CD4-positive, alpha-beta T cell (primary cell): Measurements from ENCODE around the gene CALM3. TPM values are rescaled to one million over a fixed set of nuclear protein-coding genes. Genes with fewer than 3 reads are reported as not detected.

Experiments used
- ATAC-seq: fragments of 200-7000 bp; cut with Tn5 transposase; one replicate; pipeline ENCODE4 v1.10.0; 2022; ENCODE audit warnings: mild to moderate bottlenecking; ENCODE audit not compliant: poor library complexity
- CTCF ChIA-PET: fragments of 350-600 bp; sonication (Branson Sonifier 250); formaldehyde crosslinking; loops from one replicate; lab custom pipeline; 2021; ENCODE audit warnings: antibody characterized with exemption, inconsistent platforms; lab: Charles Lee
- POLR2A ChIA-PET: fragments of 350-600 bp; sonication (Branson Sonifier 250); formaldehyde crosslinking; loops from one replicate; lab custom pipeline; 2021; ENCODE audit warnings: antibody characterized with exemption, inconsistent platforms; lab: Charles Lee
- DNase-seq, 14 experiments: peaks; one replicate each; pipeline ENCODE4 v3.0.0-alpha.2; 2013 to 2020; ENCODE audit warnings: mixed read lengths in 2 of 14
- H3K27ac ChIP-seq, 2 donors: one replicate each; pipeline versions ENCODE4 v1.5.1 to v1.7.0; 2013; ENCODE audit warnings: low read length in 2 of 2, low read depth in 1 of 2, mild to moderate bottlenecking in 1 of 2
- H3K27me3 ChIP-seq, 2 experiments: 1 replicate in 1 of 2; 2 replicates in 1 of 2; pipeline versions ENCODE4 v1.6.1 to v1.7.0; 2013; ENCODE audit warnings: low read length in 2 of 2, control low read depth in 1 of 2, mild to moderate bottlenecking in 1 of 2, moderate library complexity in 1 of 2; ENCODE audit not compliant: insufficient read depth in 2 of 2, control insufficient read depth in 1 of 2
- H3K36me3 ChIP-seq: one replicate; pipeline ENCODE4 v1.6.1; 2013; ENCODE audit warnings: low read length, control low read depth; ENCODE audit not compliant: insufficient read depth
- H3K4me1 ChIP-seq: one replicate; pipeline ENCODE4 v1.6.1; 2013; ENCODE audit warnings: low read length, control low read depth; ENCODE audit not compliant: insufficient read depth
- H3K4me3 ChIP-seq: one replicate; pipeline ENCODE4 v1.5.1; 2013; ENCODE audit warnings: mild to moderate bottlenecking, low read length, moderate library complexity
- H3K9me3 ChIP-seq, 2 experiments: 1 replicate in 1 of 2; 2 replicates in 1 of 2; pipeline versions ENCODE4 v1.6.1 to v1.7.0; 2013; ENCODE audit warnings: low read length in 2 of 2, mild to moderate bottlenecking in 2 of 2, control low read depth in 1 of 2, moderate library complexity in 1 of 2; ENCODE audit not compliant: control insufficient read depth in 1 of 2, insufficient read depth in 1 of 2
- H3K27ac Mint-ChIP-seq: one replicate; pipeline ENCODE4 v1.8.0; 2020; ENCODE audit warnings: mixed read lengths
- H3K27me3 Mint-ChIP-seq: one replicate; pipeline ENCODE4 v1.8.0; 2021; ENCODE audit warnings: mixed read lengths
- H3K36me3 Mint-ChIP-seq: one replicate; pipeline ENCODE4 v1.8.0; 2021; ENCODE audit warnings: low read depth, mixed read lengths
- H3K4me1 Mint-ChIP-seq: one replicate; pipeline ENCODE4 v1.8.0; 2021; ENCODE audit warnings: low read depth, mixed read lengths
- H3K4me3 Mint-ChIP-seq: one replicate; pipeline ENCODE4 v1.8.0; 2020; ENCODE audit warnings: mild to moderate bottlenecking, mixed read lengths
- H3K9me3 Mint-ChIP-seq: one replicate; pipeline ENCODE4 v1.8.0; 2020; ENCODE audit warnings: mixed read lengths
- CTCF ChIP-seq: fragments of 200-600 bp; IDR thresholded peaks from one replicate; pipeline ENCODE4 v1.8.0; 2022; ENCODE audit warnings: antibody characterized with exemption, mild to moderate bottlenecking
- intact Hi-C, 2 experiments: fragments of 100-400 bp; cut with DNase I in 1 of 2; cut with micrococcal nuclease in 1 of 2; formaldehyde crosslinking; loops; one replicate each; pipeline versions ENCODE4 v1.15.1 to v1.9.0; 2023 to 2025; cut with DNase I, micrococcal nuclease
- total RNA-seq, 174 experiments: library from RNA in 2 of 174; stranded (reverse) in 2 of 174; gene quantifications; one replicate each; pipeline ENCODE4 v1.2.3 and lab custom pipeline; 2021 to 2026

Gene CALM3
- total RNA-seq, 2 experiments from 2014 or later, result 169 to 173 TPM

- H3K4me1 ChIP-seq, result peaks cover 89% of the 10 kb centered on the region
- Mint-ChIP-seq H3K27me3 (no peaks in the 10 kb centered on the region), H3K27ac (peak overlapping the region; percentile 93), H3K9me3 (no peaks in the 10 kb centered on the region), H3K4me3 (peak overlapping the region; percentile 25), H3K4me1 (peaks cover 67% of the 10 kb centered on the region), H3K36me3 (no peaks in the 10 kb centered on the region)
- H3K27me3 ChIP-seq, result no peaks in the 10 kb centered on the region
- ATAC-seq, result peak; percentile 33
- CTCF ChIA-PET, result interaction anchor here (0.6 to 1.5 kb wide), 3 partner anchors 41 to 44 kb away, joined by 3 to 13 read pairs (median 5); partner anchors contain the start of gene DACT3
- peak in 4 of 14 experiments; percentile 25 to 54 (median 42) for DNase-seq
- TF ChIP-seq CTCF, result no peak
- POLR2A ChIA-PET, result interaction anchor here (1.2 to 4.3 kb wide), 4 partner anchors 15 to 44 kb away, joined by 3 to 32 read pairs (median 8); partner anchors contain the start of genes CALM3 and DACT3
- peak overlapping the region in 1 of 2 donors; percentile 61 for H3K27ac ChIP-seq
- H3K36me3 ChIP-seq, result no peaks in the 10 kb centered on the region
- intact Hi-C loops, result loop anchor here in 1 of 2 experiments (1.0 to 10.0 kb wide), 2 partner anchors 42 to 1747 kb away; partner anchors contain the start of genes SYNGR4 and TMEM143
- no peaks in the 10 kb centered on the region for H3K9me3 ChIP-seq
- H3K4me3 ChIP-seq, result no peak overlapping the region
These were observed 16.5 kb downstream of the CALM3 start for GRCh38 chr19:46617601-46618000.

GRCh38 chr19:46618670-46619231 is 17.6 kb downstream of the CALM3 start:
- no peaks in the 10 kb centered on the region for H3K36me3 Mint-ChIP-seq
- no peaks in the 10 kb centered on the region for H3K27me3 ChIP-seq
- DNase-seq, result peak in 3 of 14 experiments; percentile 25 to 77 (median 74)
- peak overlapping the region; percentile 65 for H3K4me3 Mint-ChIP-seq
- peak; percentile 16 for ATAC-seq
- H3K9me3 Mint-ChIP-seq, result no peaks in the 10 kb centered on the region
- H3K36me3 ChIP-seq, result no peaks in the 10 kb centered on the region
- peak overlapping the region; percentile 89 for H3K27ac Mint-ChIP-seq
- POLR2A ChIA-PET, result interaction anchor here (0.7 to 2.1 kb wide), 6 partner anchors 7 to 95 kb away, joined by 3 to 10 read pairs (median 3); partner anchors contain the start of gene DACT3
- H3K4me3 ChIP-seq, result no peak overlapping the region
- H3K4me1 Mint-ChIP-seq, result peaks cover 59% of the 10 kb centered on the region
- H3K27me3 Mint-ChIP-seq, result no peaks in the 10 kb centered on the region
- CTCF ChIA-PET, result interaction anchor here (1.9 kb wide), 1 partner anchor 10 kb away, joined by 5 read pairs; no protein-coding TSS in a partner anchor
- H3K4me1 ChIP-seq, result peaks cover 88% of the 10 kb centered on the region
- intact Hi-C loops, result loop anchor here in 1 of 2 experiments (10.0 kb wide), 1 partner anchor 1746 kb away; the partner anchor contains the start of genes SYNGR4 and TMEM143
- no peaks in the 10 kb centered on the region for H3K9me3 ChIP-seq
- peak overlapping the region in 1 of 2 donors; percentile 71 for H3K27ac ChIP-seq
- TF ChIP-seq CTCF, result no peak

- DNase-seq, result no peak
- Histone ChIP-seq H3K27me3 (no peaks in the 10 kb centered on the region), H3K4me3 (no peak overlapping the region), H3K9me3 (no peaks in the 10 kb centered on the region), H3K36me3 (no peaks in the 10 kb centered on the region), H3K4me1 (peaks cover 91% of the 10 kb centered on the region), H3K27ac (peak overlapping the region; percentile 40 to 51)
- Mint-ChIP-seq H3K4me1 (peaks cover 62% of the 10 kb centered on the region), H3K36me3 (no peaks in the 10 kb centered on the region), H3K4me3 (peak overlapping the region; percentile 56), H3K27me3 (no peaks in the 10 kb centered on the region), H3K9me3 (no peaks in the 10 kb centered on the region), H3K27ac (peak overlapping the region; percentile 89)
- CTCF ChIA-PET, result interaction anchor here (1.4 to 1.9 kb wide), 2 partner anchors 8 to 42 kb away, joined by 5 to 10 read pairs; no protein-coding TSS in a partner anchor
- no peak for ATAC-seq
- TF ChIP-seq CTCF, result no peak
- POLR2A ChIA-PET, result interaction anchor here (0.6 to 2.1 kb wide), 6 partner anchors 9 to 529 kb away, joined by 3 to 10 read pairs (median 4); partner anchors contain the start of gene CALM3
- intact Hi-C loops, result no loop called here
These were observed 19.1 kb downstream of the CALM3 start for GRCh38 chr19:46620267-46620666.
